ENCODE results near the gene WFS1. TPM values are rescaled to one million over a fixed set of nuclear protein-coding genes. Genes with fewer than 3 reads are reported as not detected.

The WFS1 gene
- total and polyA plus RNA-seq, 9 donors = 33.2 to 174 (median 126) TPM

DNA sequence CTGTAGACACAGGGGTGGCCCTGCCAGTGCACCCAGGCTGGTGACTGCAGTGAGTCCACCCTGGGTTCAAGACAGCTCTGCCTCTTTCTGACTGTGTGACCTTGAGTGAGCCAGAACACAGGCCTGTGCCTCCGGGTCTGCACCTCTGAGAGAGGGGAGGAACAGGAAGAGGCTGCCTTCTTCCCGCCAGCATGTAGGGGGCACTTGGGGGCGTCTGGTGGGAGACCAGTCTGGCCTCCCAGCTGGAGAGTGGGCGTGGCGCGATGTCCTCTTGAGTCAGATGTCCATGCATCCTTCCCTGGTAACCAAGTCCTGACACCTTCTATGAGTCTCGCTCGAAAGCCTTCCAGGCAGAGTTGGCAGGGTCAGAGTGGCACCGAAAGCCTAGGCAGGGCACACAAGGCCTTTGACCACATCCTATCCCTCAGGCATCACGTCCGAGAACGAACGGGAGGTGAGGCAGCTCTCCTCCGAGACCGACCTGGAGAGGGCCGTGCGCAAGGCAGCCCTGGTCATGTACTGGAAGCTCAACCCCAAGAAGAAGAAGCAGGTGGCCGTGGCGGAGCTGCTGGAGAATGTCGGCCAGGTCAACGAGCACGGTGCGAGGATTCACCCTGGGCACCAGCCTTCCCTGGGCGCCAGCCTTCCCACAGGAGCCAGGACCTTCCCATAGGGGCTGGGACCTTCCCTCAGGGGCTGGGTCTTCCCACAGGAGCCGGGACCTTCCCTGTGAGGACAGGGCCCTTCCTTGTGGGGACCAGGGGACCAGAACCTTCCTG lies 21.3 kb downstream of the WFS1 start:
- no peak overlapping the region for H3K4me3 ChIP-seq
- DNase-seq = peak in 2 of 5 donors; percentile 8 to 16
- TF ChIP-seq, protein P1, sequence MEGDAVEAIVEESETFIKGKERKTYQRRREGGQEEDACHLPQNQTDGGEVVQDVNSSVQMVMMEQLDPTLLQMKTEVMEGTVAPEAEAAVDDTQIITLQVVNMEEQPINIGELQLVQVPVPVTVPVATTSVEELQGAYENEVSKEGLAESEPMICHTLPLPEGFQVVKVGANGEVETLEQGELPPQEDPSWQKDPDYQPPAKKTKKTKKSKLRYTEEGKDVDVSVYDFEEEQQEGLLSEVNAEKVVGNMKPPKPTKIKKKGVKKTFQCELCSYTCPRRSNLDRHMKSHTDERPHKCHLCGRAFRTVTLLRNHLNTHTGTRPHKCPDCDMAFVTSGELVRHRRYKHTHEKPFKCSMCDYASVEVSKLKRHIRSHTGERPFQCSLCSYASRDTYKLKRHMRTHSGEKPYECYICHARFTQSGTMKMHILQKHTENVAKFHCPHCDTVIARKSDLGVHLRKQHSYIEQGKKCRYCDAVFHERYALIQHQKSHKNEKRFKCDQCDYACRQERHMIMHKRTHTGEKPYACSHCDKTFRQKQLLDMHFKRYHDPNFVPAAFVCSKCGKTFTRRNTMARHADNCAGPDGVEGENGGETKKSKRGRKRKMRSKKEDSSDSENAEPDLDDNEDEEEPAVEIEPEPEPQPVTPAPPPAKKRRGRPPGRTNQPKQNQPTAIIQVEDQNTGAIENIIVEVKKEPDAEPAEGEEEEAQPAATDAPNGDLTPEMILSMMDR (IDR thresholded peaks at IDR 0.05) = no peak
- TF ChIP-seq POLR2A (IDR thresholded peaks at IDR 0.05) = no peak
- TF ChIP-seq EP300 (IDR thresholded peaks at IDR 0.05) = no peak
- 80 to 83% (median 81%) methylated on average over 24 to 25 of the region's 25 CpGs for WGBS, 3 donors
- intact Hi-C loops (cut with DNase I) = no loop called here
- no peak overlapping the region for H3K27ac ChIP-seq
- no peaks in the 10 kb centered on the region for H3K9me3 ChIP-seq
- H3K27me3 ChIP-seq = no peaks in the 10 kb centered on the region
- no peaks in the 10 kb centered on the region for H3K4me1 ChIP-seq (ENCODE audit: insufficient read depth)
- H3K36me3 ChIP-seq = peaks cover 3% of the 10 kb centered on the region

DNA sequence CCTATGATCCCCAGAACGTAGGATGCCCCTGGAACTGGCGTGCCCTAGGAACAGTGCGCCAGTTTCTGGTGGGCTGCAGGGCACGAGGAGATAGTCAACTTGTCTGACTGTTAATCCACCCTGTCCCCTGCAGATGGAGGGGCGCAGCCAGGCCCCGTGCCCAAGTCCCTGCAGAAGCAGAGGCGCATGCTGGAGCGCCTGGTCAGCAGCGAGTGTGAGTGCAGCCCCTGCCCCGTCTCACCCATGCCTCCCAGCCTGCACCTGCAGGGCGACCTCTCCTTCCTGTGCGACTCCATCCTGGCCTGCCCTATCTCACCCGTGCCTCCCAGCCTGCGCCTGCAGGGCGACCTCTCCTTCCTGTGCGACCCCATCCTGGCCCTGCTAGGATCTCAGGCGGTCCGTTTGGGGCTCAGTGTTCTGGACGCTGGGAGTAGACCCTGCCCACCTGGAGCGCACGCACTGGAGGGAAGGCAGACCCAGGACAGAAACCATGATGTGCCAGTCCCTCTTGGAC lies 22.2 kb downstream of the WFS1 start:
- Histone ChIP-seq H3K27me3 (no peaks in the 10 kb centered on the region), H3K4me1 (ENCODE audit: insufficient read depth) (no peaks in the 10 kb centered on the region), H3K4me3 (no peak overlapping the region), H3K36me3 (peaks cover 3% of the 10 kb centered on the region), H3K27ac (no peak overlapping the region), H3K9me3 (no peaks in the 10 kb centered on the region)
- peak in 2 of 5 donors; percentile 11 to 18 for DNase-seq
- intact Hi-C loops (cut with DNase I) = no loop called here
- WGBS, 3 donors = 80 to 86% (median 80%) methylated on average over 21 of the region's 21 CpGs
- no peak for TF ChIP-seq EP300 (IDR thresholded peaks at IDR 0.05)
- no peak for TF ChIP-seq POLR2A (IDR thresholded peaks at IDR 0.05)
- TF ChIP-seq, protein P1 (IDR thresholded peaks at IDR 0.05) = no peak

DNA sequence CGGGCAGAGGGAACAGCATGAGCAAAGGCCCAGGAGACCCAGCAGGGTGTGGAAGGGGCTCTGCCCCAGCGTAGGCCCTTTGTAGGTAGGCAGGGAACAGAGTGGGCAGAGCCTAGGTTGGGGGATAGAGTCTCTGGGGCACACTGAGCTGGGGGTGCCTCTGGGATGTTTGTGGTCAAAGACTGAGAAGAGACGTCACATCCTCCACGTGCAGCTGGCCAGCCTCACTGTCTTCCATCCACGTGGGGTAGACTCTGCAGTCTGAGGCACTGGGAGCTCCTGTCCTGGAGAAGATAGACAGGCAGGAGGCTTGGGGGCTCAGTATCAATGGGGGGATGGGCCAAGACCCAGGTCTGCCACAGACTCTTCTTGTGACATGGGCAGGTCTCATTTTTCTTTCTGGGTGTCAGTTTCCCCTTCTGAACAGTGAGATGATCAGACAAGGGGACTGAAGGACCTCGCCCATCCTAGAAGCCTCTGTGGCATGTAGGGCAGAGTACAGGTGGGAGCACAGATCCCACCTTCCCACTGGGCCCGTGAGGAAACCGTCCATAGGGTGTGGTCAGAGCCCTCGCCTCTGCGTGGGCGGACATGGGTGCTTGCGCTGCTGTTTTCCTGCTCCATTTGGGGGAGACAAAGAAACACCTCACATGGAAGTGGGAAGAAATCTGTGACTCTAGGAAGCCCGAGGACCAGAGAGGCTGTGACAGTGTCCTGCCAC lies 22.9 kb downstream of the WFS1 start:
- Histone ChIP-seq H3K27ac (no peak overlapping the region), H3K27me3 (no peaks in the 10 kb centered on the region), H3K4me3 (no peak overlapping the region), H3K4me1 (ENCODE audit: insufficient read depth) (no peaks in the 10 kb centered on the region), H3K36me3 (peaks cover 3% of the 10 kb centered on the region), H3K9me3 (no peaks in the 10 kb centered on the region)
- WGBS, 3 donors = 74 to 76% (median 76%) methylated on average over 13 of the region's 13 CpGs
- intact Hi-C loops (cut with DNase I) = no loop called here
- DNase-seq = peak in 1 of 5 donors; percentile 9
- no peak for TF ChIP-seq EP300 (IDR thresholded peaks at IDR 0.05)
- TF ChIP-seq POLR2A (IDR thresholded peaks at IDR 0.05) = no peak
- TF ChIP-seq, protein P1 (IDR thresholded peaks at IDR 0.05) = no peak

DNA sequence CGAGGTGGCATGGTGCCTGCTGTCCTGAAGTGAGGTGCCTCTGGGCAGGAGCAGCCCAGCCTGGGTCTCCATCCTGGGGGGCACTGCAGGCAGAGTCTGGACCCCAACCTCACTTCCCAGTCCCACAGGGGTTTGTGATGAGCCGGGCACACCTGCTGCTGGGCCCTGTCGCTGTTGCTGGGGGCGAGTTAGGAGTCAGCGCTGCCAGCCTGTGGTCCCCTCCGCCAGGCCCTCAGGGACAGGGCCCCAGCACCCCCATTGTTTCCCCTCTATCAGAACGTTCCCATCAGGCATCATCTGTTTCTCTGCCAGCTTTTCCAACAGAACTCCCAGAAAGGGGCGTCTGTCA lies 23.4 kb downstream of the WFS1 start:
- no peak for TF ChIP-seq POLR2A (IDR thresholded peaks at IDR 0.05)
- TF ChIP-seq, protein P1 (IDR thresholded peaks at IDR 0.05) = no peak
- no peak for TF ChIP-seq EP300 (IDR thresholded peaks at IDR 0.05)

More for the DNA sequence above, 23.4 kb downstream of the WFS1 start:
- Histone ChIP-seq H3K27me3 (no peaks in the 10 kb centered on the region), H3K4me3 (no peak overlapping the region), H3K9me3 (no peaks in the 10 kb centered on the region), H3K27ac (no peak overlapping the region), H3K4me1 (ENCODE audit: insufficient read depth) (peaks cover 2% of the 10 kb centered on the region), H3K36me3 (peaks cover 3% of the 10 kb centered on the region)
- WGBS, 3 donors = 86 to 90% (median 90%) methylated on average over 8 of the region's 8 CpGs
- DNase-seq = peak in 1 of 5 donors; percentile 8
- intact Hi-C loops (cut with DNase I) = no loop called here
